Central memory CD4-positive, alpha-beta T cell (primary cell): ENCODE measurements around the gene CRELD2.

Experiments used
- DNase-seq: peaks from one replicate; pipeline ENCODE4 v3.0.0; 2022

Gene CRELD2

GRCh38 chr22:49933236-49934159, 15.1 kb downstream of the CRELD2 start:
- DNase-seq: no peak

GRCh38 chr22:49934160-49934890, 15.9 kb downstream of the CRELD2 start:
- peak; percentile 27 for DNase-seq

GRCh38 chr22:49934891-49935557, 16.6 kb downstream of the CRELD2 start:
- DNase-seq: peak; percentile 74

GRCh38 chr22:49935561-49935960, 17.1 kb downstream of the CRELD2 start:
- DNase-seq: no peak

GRCh38 chr22:49936018-49936972, 17.9 kb downstream of the CRELD2 start:
- DNase-seq: peak; percentile 91

- DNase-seq: no peak
Measured at GRCh38 chr22:49936973-49937757, 18.7 kb downstream of the CRELD2 start.

GRCh38 chr22:49937758-49938564, 19.5 kb downstream of the CRELD2 start:
- no peak for DNase-seq

GRCh38 chr22:49938565-49939136, 20.2 kb downstream of the CRELD2 start:
- no peak for DNase-seq

- no peak for DNase-seq
Measured at GRCh38 chr22:49941507-49942316, 23.3 kb downstream of the CRELD2 start.

- no peak for DNase-seq
Measured at GRCh38 chr22:49942565-49943404, 24.4 kb downstream of the CRELD2 start.

GRCh38 chr22:49943405-49943765, 25.0 kb downstream of the CRELD2 start:
- DNase-seq: no peak

GRCh38 chr22:49943771-49944398, 25.5 kb downstream of the CRELD2 start:
- no peak for DNase-seq

GRCh38 chr22:49944399-49944891, 26.0 kb downstream of the CRELD2 start:
- no peak for DNase-seq

- peak; percentile 65 for DNase-seq
Measured at GRCh38 chr22:49945042-49945794, 26.8 kb downstream of the CRELD2 start.

- DNase-seq: no peak
Measured at GRCh38 chr22:49946612-49947295, 28.3 kb downstream of the CRELD2 start.

- DNase-seq: no peak
Measured at GRCh38 chr22:49947296-49947622, 28.8 kb downstream of the CRELD2 start.
